Tongue (tissue), 2 donors: ENCODE results near the gene SMYD2. TPM values are rescaled to one million over a fixed set of nuclear protein-coding genes. Genes with fewer than 3 reads are reported as not detected.
A peak's percentile ranks its signal among the peaks of the same experiment; 100 is the strongest.

Experiments
- DNase-seq: peaks from one replicate; pipeline ENCODE4 v3.0.0-alpha.2; 2015
- total RNA-seq: library from RNA; depleted of rRNA; stranded (reverse); fragments of >200 nt; gene quantifications from one replicate; pipeline ENCODE4 v1.2.3, GENCODE V29; 2014

SMYD2 gene
- total RNA-seq, 1 donor from 2014 or later, result 29.3 TPM

DNA sequence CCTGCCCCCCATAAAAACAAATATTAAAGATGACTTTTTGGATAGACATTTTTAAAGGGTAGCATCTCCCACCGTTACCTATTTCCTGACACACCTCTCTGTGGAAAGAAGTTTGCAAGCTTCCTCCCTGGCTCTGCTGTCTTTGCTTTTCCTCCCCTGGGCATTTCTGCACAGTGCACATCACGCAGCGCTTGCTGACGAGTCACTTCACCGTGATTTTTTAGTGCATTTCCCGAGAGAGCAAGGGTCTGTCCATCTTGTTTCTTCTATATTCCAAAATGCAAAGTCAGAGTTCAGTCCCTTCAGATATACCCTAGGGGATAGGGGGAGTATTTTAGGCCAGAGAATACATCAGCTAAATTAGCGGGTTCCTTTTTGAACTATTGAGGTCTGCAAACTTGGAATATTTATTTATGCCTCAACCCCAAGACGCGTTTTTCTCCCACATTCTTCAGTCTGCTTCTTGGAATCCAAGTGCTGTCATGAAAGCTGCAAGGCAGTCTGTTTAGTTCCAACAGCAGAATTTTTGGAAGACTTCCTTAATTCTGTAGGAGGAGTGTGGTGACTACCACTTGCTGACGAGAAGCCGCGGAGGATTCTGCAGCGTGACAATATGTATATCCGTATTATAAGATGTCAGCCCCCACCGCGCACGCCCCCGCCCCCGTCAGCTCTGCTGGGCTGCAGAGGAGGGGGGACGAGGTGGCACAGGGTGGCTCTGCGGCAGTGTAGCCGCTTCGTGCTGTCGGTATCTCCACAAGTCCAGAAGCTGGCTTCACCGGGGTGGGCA lies 22.4 kb downstream of the SMYD2 start:
- no peak for DNase-seq

- no peak for DNase-seq
These were observed 24.3 kb downstream of the SMYD2 start for GRCh38 chr1:214305164-214305751.

- no peak for DNase-seq
These were observed 25.3 kb downstream of the SMYD2 start for GRCh38 chr1:214306269-214306668.

- DNase-seq, result no peak
These were observed 29.1 kb downstream of the SMYD2 start for GRCh38 chr1:214310010-214310409.

DNA sequence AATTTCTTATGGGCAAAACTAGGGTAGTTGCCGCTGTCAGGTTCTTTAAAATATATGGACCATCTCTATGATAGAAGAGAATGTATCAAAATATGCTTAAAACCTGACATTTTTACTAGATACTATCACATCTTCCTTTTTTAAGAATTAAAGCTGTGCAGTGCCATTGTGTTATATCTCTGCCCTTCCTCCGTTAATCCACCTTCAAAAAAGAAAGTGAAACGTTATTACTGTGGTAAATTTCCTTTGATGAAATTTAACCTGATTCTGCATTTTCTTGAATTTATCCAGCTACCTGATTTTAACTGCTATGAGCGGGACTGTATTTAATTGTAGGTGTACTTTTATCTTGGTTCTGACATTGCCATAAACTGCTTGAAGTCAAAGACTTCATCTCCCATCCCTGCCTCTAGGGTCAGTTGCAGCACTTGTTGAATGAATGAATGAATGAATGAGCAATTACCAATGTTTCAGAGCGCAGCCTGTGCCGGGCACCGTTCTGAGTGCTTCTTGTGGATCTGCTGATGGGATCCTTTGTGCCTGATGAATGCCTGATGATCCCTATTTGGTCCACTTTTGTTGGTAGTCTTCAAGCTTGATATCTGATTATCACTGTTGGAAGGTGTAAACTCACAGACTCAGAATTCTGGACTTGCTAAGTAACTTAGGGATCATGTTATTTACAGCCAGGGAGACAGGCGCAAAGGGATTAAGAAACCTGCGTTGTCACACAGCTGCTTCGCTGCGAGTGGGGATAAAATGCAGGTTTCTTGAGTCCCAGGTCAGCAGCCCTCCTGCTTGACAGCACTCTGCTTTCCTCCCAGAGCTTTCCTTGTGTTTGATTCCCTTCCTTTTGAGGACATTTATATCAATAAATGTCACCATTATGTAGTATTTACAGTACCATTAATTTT lies 30.1 kb downstream of the SMYD2 start:
- no peak for DNase-seq

DNA sequence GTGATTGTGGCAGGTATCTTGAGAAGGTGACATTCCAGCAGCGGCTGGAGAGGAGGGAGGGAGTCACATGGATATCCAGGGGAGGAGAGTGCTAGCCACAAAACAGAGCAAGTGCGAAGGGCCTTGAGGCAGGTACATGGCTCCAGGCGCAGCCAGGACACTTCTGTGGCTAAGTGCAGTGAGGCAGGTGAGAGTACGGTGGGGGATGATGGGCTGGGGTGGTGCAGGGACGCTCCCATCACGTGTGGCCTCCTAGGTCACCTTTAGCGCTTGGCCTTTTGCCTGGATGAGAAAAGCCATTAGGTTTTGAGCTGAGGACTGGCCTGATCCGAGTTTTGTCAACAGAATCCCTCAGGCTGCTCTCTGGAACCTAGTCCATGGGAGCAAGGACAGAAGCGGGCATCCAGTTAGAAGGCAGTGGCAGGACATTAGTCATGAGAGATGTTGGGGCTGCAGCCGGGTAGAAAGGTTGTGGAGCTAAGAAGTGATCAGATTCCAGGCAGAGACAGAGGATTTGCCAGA lies 31.6 kb downstream of the SMYD2 start:
- DNase-seq, result no peak

GRCh38 chr1:214314178-214314843 lies 33.4 kb downstream of the SMYD2 start:
- DNase-seq, result no peak

DNA sequence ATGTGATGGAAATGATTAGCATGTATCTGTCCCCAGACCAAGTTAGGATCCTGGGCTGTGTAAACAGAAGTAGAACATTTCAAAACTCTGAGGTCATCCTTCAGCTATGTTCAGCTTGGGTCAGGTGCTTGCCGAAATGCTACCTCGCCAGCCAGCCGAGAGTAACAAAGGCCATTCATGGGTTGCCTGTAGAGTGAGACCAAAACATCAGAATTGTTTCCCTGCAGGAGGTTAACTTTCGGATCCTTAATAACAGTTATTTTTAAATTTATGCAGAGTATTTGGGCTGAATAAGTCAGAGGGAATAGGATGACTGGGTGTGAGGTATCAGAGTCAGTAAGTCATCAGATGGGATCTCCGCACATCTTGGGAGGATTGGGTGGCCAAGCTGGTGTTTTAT lies 35.6 kb downstream of the SMYD2 start:
- DNase-seq, result no peak

- DNase-seq, result no peak
These were observed 36.3 kb downstream of the SMYD2 start for GRCh38 chr1:214317300-214317699.

DNA sequence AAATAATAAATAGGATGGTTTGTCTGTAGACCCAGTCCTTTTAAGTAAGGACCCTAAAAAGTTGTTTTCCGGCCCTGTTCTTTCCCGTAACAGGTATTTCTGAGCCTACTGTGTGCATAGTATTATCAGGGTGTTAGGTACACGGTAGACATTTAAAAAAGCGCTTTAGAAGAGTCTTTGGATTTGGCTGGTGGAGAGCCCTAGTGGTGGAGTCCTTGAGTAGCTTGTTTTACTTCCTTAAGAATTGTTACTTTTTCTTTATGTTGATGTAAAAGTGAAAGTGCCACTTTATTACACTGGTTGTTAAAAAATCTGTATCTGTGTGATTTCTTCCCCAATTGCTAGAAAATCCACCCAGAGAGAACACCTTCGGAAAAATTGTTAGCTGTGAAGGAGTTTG lies 36.8 kb downstream of the SMYD2 start:
- no peak for DNase-seq

GRCh38 chr1:214318356-214318755 lies 37.4 kb downstream of the SMYD2 start:
- no peak for DNase-seq

DNA sequence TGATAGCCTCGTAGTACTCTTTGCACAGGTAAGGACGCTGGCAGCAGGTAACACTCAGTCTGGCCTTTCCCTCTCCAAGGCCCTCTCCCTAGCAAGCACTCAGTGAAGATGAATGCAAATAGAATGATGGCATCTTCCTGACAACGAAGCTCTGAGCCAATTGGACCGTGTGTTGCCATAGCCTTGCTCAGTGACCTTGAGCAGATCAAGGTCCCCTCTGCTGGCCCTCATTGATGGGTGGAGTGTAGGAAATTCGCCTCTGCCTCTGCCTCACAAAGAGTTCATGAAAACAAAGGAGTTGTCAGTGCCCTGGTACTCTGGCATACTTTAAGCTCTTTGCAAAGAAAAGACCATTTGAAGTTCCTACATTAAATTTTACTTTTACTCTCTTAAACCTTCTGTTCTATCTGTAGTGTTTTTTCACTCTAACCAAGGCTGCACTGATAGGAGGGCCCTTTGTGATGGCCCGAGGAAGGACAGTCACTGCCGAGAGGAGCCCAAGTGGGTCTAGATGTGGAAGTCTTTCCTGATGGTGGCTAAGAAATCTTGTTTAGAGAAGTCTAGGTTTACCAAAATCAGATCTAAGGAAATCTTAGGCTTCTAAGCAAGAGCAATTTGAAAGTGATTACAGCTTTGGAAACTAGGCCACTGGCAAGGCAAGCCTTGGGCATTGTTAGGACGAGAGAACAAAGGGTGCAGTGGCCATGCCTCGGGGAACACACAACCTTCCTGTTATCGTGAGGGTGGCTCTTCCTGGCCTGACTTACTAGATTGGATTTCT lies 38.2 kb downstream of the SMYD2 start:
- no peak for DNase-seq

GRCh38 chr1:214319938-214320337 lies 39.0 kb downstream of the SMYD2 start:
- DNase-seq, result no peak

DNA sequence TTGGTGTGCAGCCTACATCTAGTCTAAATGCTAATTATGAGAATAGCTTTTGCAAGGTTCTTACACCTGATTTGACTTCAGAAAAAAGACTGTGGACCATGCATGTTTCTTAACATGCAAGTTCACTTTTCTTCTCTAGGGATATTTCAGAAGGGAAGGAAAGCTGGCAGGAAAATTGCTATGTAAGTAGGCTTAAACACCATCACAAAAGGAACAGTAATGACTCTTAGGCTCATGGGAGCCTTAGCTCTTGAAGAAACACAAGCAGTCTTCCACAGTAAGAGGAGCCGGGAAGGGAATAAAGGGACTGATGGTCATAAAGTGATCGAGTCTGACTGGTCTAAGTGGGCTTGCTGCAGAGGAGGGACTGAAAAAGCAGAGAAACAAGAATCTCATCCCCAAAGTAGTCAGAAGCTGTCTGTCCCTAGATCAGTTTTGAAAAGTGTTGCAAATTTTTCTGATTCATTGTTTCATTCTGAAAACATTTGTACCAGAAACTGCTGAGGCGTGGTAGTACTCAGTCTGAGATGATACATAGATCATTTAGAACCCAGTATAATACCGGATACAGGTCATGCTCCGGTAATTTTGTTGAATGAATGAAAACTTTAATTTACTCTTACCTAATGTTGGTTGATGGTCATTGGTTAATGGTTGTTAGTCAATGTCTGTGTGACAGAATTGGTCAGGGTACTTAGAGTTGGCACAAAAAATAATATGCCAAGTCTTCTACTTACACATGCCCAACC lies 40.9 kb downstream of the SMYD2 start:
- no peak for DNase-seq

GRCh38 chr1:214324896-214325800 lies 44.2 kb downstream of the SMYD2 start:
- no peak for DNase-seq

DNA sequence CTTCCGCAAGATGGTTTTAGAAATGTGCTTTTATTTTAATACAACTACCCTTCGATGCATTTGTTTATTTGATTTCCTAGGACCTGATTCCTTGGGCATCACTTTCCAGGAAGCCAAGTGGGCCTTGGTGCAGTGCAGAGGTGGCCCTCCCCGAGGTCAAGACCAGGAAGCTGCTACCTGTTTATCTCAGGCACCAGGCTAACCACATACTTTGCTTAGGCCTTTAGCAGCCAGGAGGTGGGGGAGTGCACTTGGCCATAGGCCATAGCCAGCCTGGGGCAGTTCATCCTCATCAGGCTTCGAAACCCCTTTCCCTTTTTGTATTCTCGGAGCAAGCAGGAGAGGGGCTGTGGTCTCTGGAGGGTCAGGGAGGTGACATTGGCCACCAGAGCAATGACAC lies 45.4 kb downstream of the SMYD2 start:
- DNase-seq, result no peak

DNA sequence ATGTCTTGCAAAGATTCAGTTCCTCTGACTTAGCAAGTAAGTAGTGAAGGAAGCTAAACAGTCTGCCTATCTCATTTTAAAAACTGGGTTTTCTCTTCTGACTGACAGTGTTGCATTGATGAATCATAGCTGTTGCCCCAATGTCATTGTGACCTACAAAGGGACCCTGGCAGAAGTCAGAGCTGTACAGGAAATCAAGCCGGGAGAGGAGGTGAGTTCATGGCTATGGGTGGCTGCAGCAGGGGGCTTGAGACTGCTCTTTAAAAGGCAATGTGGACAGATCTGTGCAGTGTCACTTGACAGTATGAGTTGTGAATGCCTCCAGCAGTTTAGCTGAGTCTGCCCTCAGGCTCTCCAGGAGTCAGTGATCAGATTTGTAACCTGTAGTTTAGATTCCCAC lies 46.6 kb downstream of the SMYD2 start:
- DNase-seq, result no peak

- peak; percentile 92 for DNase-seq
These were observed 48.0 kb downstream of the SMYD2 start for GRCh38 chr1:214328770-214329469.
